H1 (cell line): ENCODE results near the gene HIC1. TPM values are rescaled to one million over a fixed set of nuclear protein-coding genes. Genes with fewer than 3 reads are reported as not detected.

Source experiments
- CTCF ChIA-PET: fragments of 300-600 bp; sonication (Branson Sonifier 250); formaldehyde crosslinking; loops from one replicate; lab custom pipeline; 2021; ENCODE audit not compliant: partially characterized antibody; lab: Charles Lee
- POLR2A ChIA-PET: fragments of 300-600 bp; sonication (Branson Sonifier 250); formaldehyde crosslinking; loops from one replicate; lab custom pipeline; 2021; ENCODE audit warnings: inconsistent platforms; ENCODE audit not compliant: partially characterized antibody; lab: Charles Lee
- DNase-seq, 2 experiments: peaks; one replicate each; pipeline versions ENCODE4 v3.0.0 to v3.0.0-alpha.2; 2010 to 2022; ENCODE audit warnings: low spot score in 2 of 2, low read depth in 1 of 2, mixed read lengths in 1 of 2
- FAIRE-seq: peaks from 2 replicates; lab custom pipeline; 2011; peaks lifted over from hg19 to GRCh38; lab: Jason Lieb, UNC
- H2AFZ ChIP-seq: 2 replicates; pipeline ENCODE4 v1.8.1; 2012; ENCODE audit warnings: low read length, inconsistent platforms
- H2AK5ac ChIP-seq: 2 replicates; pipeline ENCODE4 v1.6.1; 2013; ENCODE audit warnings: low read depth, low read length
- H2BK120ac ChIP-seq: replicated peaks from 2 replicates; pipeline ENCODE3; 2013; ENCODE audit warnings: low read depth, low read length, inconsistent platforms
- H2BK12ac ChIP-seq: 2 replicates; pipeline ENCODE4 v1.6.1; 2013; ENCODE audit warnings: low read depth, low read length
- H2BK15ac ChIP-seq: 2 replicates; pipeline ENCODE4 v1.6.1; 2013; ENCODE audit warnings: low read length
- H2BK20ac ChIP-seq: 2 replicates; pipeline ENCODE4 v1.6.1; 2013; ENCODE audit warnings: low read length
- H2BK5ac ChIP-seq: 2 replicates; pipeline ENCODE4 v1.6.1; 2013; ENCODE audit warnings: low read depth, low read length
- H3K14ac ChIP-seq: 2 replicates; pipeline ENCODE4 v1.6.1; 2013; ENCODE audit warnings: inconsistent platforms; ENCODE audit not compliant: insufficient read length
- H3K18ac ChIP-seq: 2 replicates; pipeline ENCODE4 v1.6.1; 2013; ENCODE audit warnings: low read length; ENCODE audit errors: extremely low read depth
- H3K23ac ChIP-seq: 2 replicates; pipeline ENCODE4 v1.6.1; 2013; ENCODE audit warnings: inconsistent platforms; ENCODE audit not compliant: insufficient read length
- H3K23me2 ChIP-seq: 2 replicates; pipeline ENCODE4 v1.6.1; 2013; ENCODE audit warnings: low read depth, low read length
- H3K27ac ChIP-seq: 2 replicates; pipeline ENCODE4 v1.6.1; 2011; ENCODE audit warnings: low read depth, low read length, inconsistent platforms
- H3K27me3 ChIP-seq, 4 experiments: replicated peaks in 1 of 4; 1 replicate in 1 of 4; 2 replicates in 3 of 4; pipeline versions ENCODE4 v1.6.1 to v1.8.1; 2011 to 2013; ENCODE audit warnings: low read length in 3 of 4, mild to moderate bottlenecking in 3 of 4, inconsistent platforms in 2 of 4, mixed read lengths in 2 of 4, moderate library complexity in 1 of 4; ENCODE audit not compliant: control insufficient read depth in 3 of 4, insufficient read depth in 3 of 4; ENCODE audit errors: extremely low read depth in 1 of 4
- H3K36me3 ChIP-seq, 4 experiments: 2 replicates each; pipeline versions ENCODE4 v1.6.1 to v1.8.1; 2011 to 2013; ENCODE audit warnings: mild to moderate bottlenecking in 4 of 4, low read length in 3 of 4, moderate library complexity in 2 of 4, control low read depth in 1 of 4, inconsistent platforms in 1 of 4; ENCODE audit not compliant: insufficient read depth in 4 of 4, control insufficient read depth in 2 of 4
- H3K4ac ChIP-seq: replicated peaks from 2 replicates; pipeline ENCODE3; 2013; ENCODE audit warnings: low read length, low read depth, mixed read lengths, inconsistent platforms; ENCODE audit not compliant: insufficient read length
- H3K4me1 ChIP-seq, 4 experiments: replicated peaks in 1 of 4; 1 replicate in 1 of 4; 2 replicates in 3 of 4; pipeline versions ENCODE4 v1.6.1 to v1.8.1; 2011 to 2013; ENCODE audit warnings: low read length in 3 of 4, inconsistent platforms in 2 of 4, mixed read lengths in 1 of 4; ENCODE audit not compliant: insufficient read depth in 4 of 4, control insufficient read depth in 3 of 4
- H3K4me2 ChIP-seq, 2 experiments: 2 replicates each; pipeline versions ENCODE4 v1.6.1 to v1.8.1; 2011 to 2013; ENCODE audit warnings: low read depth in 2 of 2, low read length in 2 of 2, control low read depth in 1 of 2, inconsistent platforms in 1 of 2, mild to moderate bottlenecking in 1 of 2; ENCODE audit not compliant: insufficient read depth in 1 of 2
- H3K4me3 ChIP-seq, 4 experiments: fragments of 200-600, 300-600 bp in 1 of 4; sonication (generic), shearing (Covaris generic), sonication (Bioruptor Twin) in 1 of 4; 2 replicates each; pipeline versions ENCODE4 v1.5.1 to v1.8.1; 2011 to 2016; ENCODE audit warnings: low read length in 4 of 4, low read depth in 3 of 4, control low read depth in 2 of 4, inconsistent platforms in 2 of 4, mild to moderate bottlenecking in 2 of 4, mixed read lengths in 1 of 4, moderate library complexity in 1 of 4; ENCODE audit not compliant: insufficient read depth in 2 of 4; ENCODE audit errors: extremely low read depth in 1 of 4
- H3K56ac ChIP-seq: replicated peaks from 2 replicates; pipeline ENCODE3; 2013; ENCODE audit warnings: low read depth, mild to moderate bottlenecking, mixed read lengths, low read length, inconsistent platforms; ENCODE audit not compliant: insufficient read length
- H3K79me1 ChIP-seq: 2 replicates; pipeline ENCODE4 v1.6.1; 2013; ENCODE audit warnings: low read depth, low read length, control low read depth
- H3K79me2 ChIP-seq, 2 experiments: 2 replicates each; pipeline versions ENCODE4 v1.6.1 to v1.8.1; 2012 to 2013; ENCODE audit warnings: low read length in 2 of 2, mild to moderate bottlenecking in 2 of 2, inconsistent platforms in 1 of 2; ENCODE audit not compliant: insufficient read depth in 2 of 2, control insufficient read depth in 1 of 2
- H3K9ac ChIP-seq, 4 experiments: replicated peaks in 1 of 4; 1 replicate in 1 of 4; 2 replicates in 3 of 4; pipeline versions ENCODE4 v1.6.1 to v1.8.1; 2011 to 2013; ENCODE audit warnings: low read depth in 3 of 4, low read length in 3 of 4, control low read depth in 2 of 4, mild to moderate bottlenecking in 2 of 4, moderate library complexity in 2 of 4, inconsistent platforms in 1 of 4; ENCODE audit errors: extremely low read depth in 1 of 4
- H3K9me3 ChIP-seq, 2 experiments: 2 replicates each; pipeline versions ENCODE4 v1.6.1 to v1.8.1; 2012 to 2013; ENCODE audit warnings: mild to moderate bottlenecking in 2 of 2, moderate library complexity in 2 of 2, control low read depth in 1 of 2, inconsistent platforms in 1 of 2, low read depth in 1 of 2, low read length in 1 of 2, mixed read lengths in 1 of 2; ENCODE audit not compliant: insufficient read depth in 2 of 2
- H4K20me1 ChIP-seq, 2 experiments: replicated peaks in 1 of 2; 2 replicates each; pipeline versions ENCODE3 to v1.8.1; 2011 to 2013; ENCODE audit warnings: inconsistent platforms in 2 of 2, low read length in 2 of 2, mild to moderate bottlenecking in 1 of 2; ENCODE audit not compliant: insufficient read depth in 2 of 2, control insufficient read depth in 1 of 2
- H4K5ac ChIP-seq: 2 replicates; pipeline ENCODE4 v1.6.1; 2013; ENCODE audit warnings: low read length, low read depth, mixed read lengths, inconsistent platforms; ENCODE audit not compliant: insufficient read length
- H4K8ac ChIP-seq: 2 replicates; pipeline ENCODE4 v1.8.0; 2013; ENCODE audit warnings: mild to moderate bottlenecking, moderate library complexity, low read length, inconsistent platforms; ENCODE audit not compliant: insufficient read depth; ENCODE audit errors: extremely low read depth
- H4K91ac ChIP-seq: replicated peaks from 2 replicates; pipeline ENCODE3; 2013; ENCODE audit warnings: low read length, mixed read lengths, inconsistent platforms; ENCODE audit not compliant: insufficient read length
- SRF ChIP-seq: IDR thresholded peaks from 2 replicates; pipeline ENCODE4 v1.6.1; 2011; ENCODE audit warnings: mild to moderate bottlenecking, low read depth, low read length, moderate library complexity
- WGBS, 2 experiments: shearing (Covaris generic) in 1 of 2; methylation state at CpG; one replicate each; pipeline versions ENCODE4 v1.1.6 to v1.1.7; 2013 to 2015; ENCODE audit warnings: low lambda C conversion rate in 2 of 2, mixed read lengths in 2 of 2, inconsistent platforms in 1 of 2, low coverage in 1 of 2, missing lambda C conversion rate in 1 of 2; ENCODE audit not compliant: insufficient replicate concordance in 2 of 2, insufficient coverage in 1 of 2, insufficient read length in 1 of 2; ENCODE audit errors: extremely low coverage in 1 of 2, missing lambda C conversion rate in 1 of 2; 5-methylcytosine and 5-hydroxymethylcytosine counted together
- polyA plus RNA-seq, 7 experiments: library from polyadenylated mRNA; depleted of rRNA in 3 of 7; stranded (reverse) in 5 of 7; unstranded in 2 of 7; fragments of >200 nt in 5 of 7; fragments of 200-250 nt in 2 of 7; gene quantifications; 1 replicate in 5 of 7; 2 replicates in 1 of 7; 4 replicates in 1 of 7; pipeline versions ENCODE4 v1.2.1 to v1.2.3, GENCODE V29; 2011 to 2013; ENCODE audit warnings: missing spikeins in 2 of 7, mixed read lengths in 2 of 7
- total RNA-seq: library from RNA; stranded (reverse); fragmentation: NEBNext Ultra II Directional; extraction: Animal tissue kit (Norgen Biotek cat#: 25700); gene quantifications from 2 replicates; pipeline ENCODE4 v1.2.1, GENCODE V29; 2021

HIC1 gene
- total and polyA plus RNA-seq, 2 of the 8 experiments (the other 6 are each of a cell fraction or from before 2014, with no cell fraction given), result 0.06 to 0.09 TPM

DNA sequence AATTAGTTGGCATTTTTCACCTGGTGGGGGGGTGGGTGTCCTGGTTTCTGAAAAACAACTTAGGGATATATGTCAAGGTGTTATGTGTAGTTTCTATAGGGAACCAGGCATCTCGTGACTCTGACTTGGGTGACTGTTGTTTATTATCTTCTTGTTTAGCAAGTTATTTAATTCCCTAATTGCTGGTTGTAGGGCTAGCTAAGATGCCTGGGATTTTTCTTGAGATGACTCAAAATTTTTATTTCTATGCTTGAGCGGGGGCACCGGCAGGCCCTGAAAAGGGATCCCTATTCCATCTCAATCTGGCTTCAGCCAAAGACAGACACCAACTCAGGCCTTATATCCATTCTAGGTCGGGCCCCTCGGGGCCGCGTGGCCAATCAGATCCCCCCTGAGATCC, 21.8 kb upstream of the HIC1 start:
- Histone ChIP-seq H2AFZ (no peak overlapping the region), H3K4me2 (no peak overlapping the region), H3K36me3 (peaks cover 0 to 5% (median 1%) of the 10 kb centered on the region in 4 experiments; a peak in 3 of 8 replicates), H2BK12ac (no peak overlapping the region), H3K4me1 (peaks cover 2 to 6% (median 4%) of the 10 kb centered on the region in 4 experiments; a peak in 4 of 7 replicates), H3K27me3 (peaks cover 14 to 17% (median 17%) of the 10 kb centered on the region in 4 experiments), H3K9ac (no peak overlapping the region), H3K4ac (no peak overlapping the region), H4K5ac (no peak overlapping the region), H4K91ac (no peak overlapping the region), H3K79me1 (no peaks in the 10 kb centered on the region), H4K20me1 (peaks cover 0 to 7% of the 10 kb centered on the region in 2 experiments), H3K14ac (no peak overlapping the region), H2BK5ac (no peak overlapping the region), H3K18ac (no peak overlapping the region), H3K23me2 (peaks cover 6% of the 10 kb centered on the region; the same call in 1 of the 2 replicates), H3K4me3 (no peak overlapping the region), H3K27ac (no peak overlapping the region), H3K79me2 (no peaks in the 10 kb centered on the region), H3K23ac (no peak overlapping the region), H2BK120ac (no peak overlapping the region), H2BK20ac (no peak overlapping the region), H2BK15ac (no peak overlapping the region), H2AK5ac (no peak overlapping the region), H3K56ac (no peak overlapping the region), H3K9me3 (no peaks in the 10 kb centered on the region), H4K8ac (no peak overlapping the region)
- no peak for DNase-seq
- FAIRE-seq, result no peak
- ChIA-PET POLR2A (no interaction called here), CTCF (interaction anchor here (0.5 to 4.4 kb wide), 7 partner anchors 22 to 400 kb away, joined by 3 to 15 read pairs (median 3); partner anchors contain the start of gene HIC1)
- 85% methylated on average over 7 of the region's 7 CpGs; no CpG with 5 or more reads in 1 of the 2 experiments for WGBS, 2 experiments
- TF ChIP-seq SRF, result no peak
